A549 (cell line): Measurements from ENCODE around the gene BLTP3A. TPM values are rescaled to one million over a fixed set of nuclear protein-coding genes. Genes with fewer than 3 reads are reported as not detected.

ENCODE experiments used
- ATAC-seq, 2 experiments: fragments of 200-7000 bp in 1 of 2; fragments of >200 bp in 1 of 2; cut with Nextera tagmentation in 1 of 2; cut with Tn5 transposase in 1 of 2; 3 replicates each; pipeline versions ENCODE4 v1.8.0 to v1.9.1; 2018 to 2020; ENCODE audit warnings: mild to moderate bottlenecking in 1 of 2, moderate library complexity in 1 of 2
- CTCF ChIA-PET: fragments of 300-600 bp; sonication (Branson Sonifier 250); formaldehyde crosslinking; extraction: SDS; loops from one replicate; lab custom pipeline; 2021; ENCODE audit warnings: antibody characterized with exemption, inconsistent platforms; lab: Yijun Ruan, JAX
- POLR2A ChIA-PET: fragments of 350-600 bp; formaldehyde crosslinking; extraction: SDS; loops from one replicate; lab custom pipeline; 2021; ENCODE audit warnings: antibody characterized with exemption, inconsistent platforms; lab: Yijun Ruan, JAX
- DNase-seq, 2 experiments: peaks; one replicate each; pipeline versions ENCODE4 v3.0.0 to v3.0.0-alpha.2; 2011 to 2016; ENCODE audit warnings: low read depth in 1 of 2, low spot score in 1 of 2
- FAIRE-seq: peaks from 2 replicates; lab custom pipeline; 2011; peaks lifted over from hg19 to GRCh38; lab: Jason Lieb, UNC
- H3K27ac ChIP-seq, 2 experiments: fragments of >200 bp; sonication (Bioruptor Twin); formaldehyde crosslinking; 3 replicates each; pipeline ENCODE4 v1.5.1; 2016 to 2017
- H3K4me1 ChIP-seq: fragments of >200 bp; sonication (Bioruptor Twin); formaldehyde crosslinking; 3 replicates; pipeline ENCODE4 v1.6.1; 2016
- H3K4me2 ChIP-seq: fragments of >200 bp; sonication (Bioruptor Twin); formaldehyde crosslinking; 3 replicates; pipeline ENCODE4 v1.6.1; 2016
- H3K4me3 ChIP-seq: fragments of >200 bp; sonication (Bioruptor Twin); formaldehyde crosslinking; 3 replicates; pipeline ENCODE4 v1.5.1; 2016
- H3K9me3 ChIP-seq: fragments of >200 bp; sonication (Bioruptor Twin); formaldehyde crosslinking; 3 replicates; pipeline ENCODE4 v1.6.1; 2016
- CBX8 ChIP-seq: fragments of 200-600 bp; sonication (generic); IDR thresholded peaks from 2 replicates; pipeline ENCODE4 v1.6.1; 2016
- CHD2 ChIP-seq: fragments of 150-350 bp; IDR thresholded peaks from 2 replicates; pipeline ENCODE4 v1.6.1; 2014; ENCODE audit warnings: low read length; ENCODE audit not compliant: partially characterized antibody
- CHD4 ChIP-seq: fragments of 200-600 bp; sonication (generic); IDR thresholded peaks from 2 replicates; pipeline ENCODE4 v1.6.1; 2016; ENCODE audit warnings: antibody characterized with exemption, mild to moderate bottlenecking, borderline replicate concordance
- ELK1 ChIP-seq: fragments of 150-350 bp; IDR thresholded peaks from 2 replicates; pipeline ENCODE4 v1.6.1; 2014; ENCODE audit warnings: low read depth, mild to moderate bottlenecking, low read length
- EP300 ChIP-seq, 2 experiments: fragments of >200 bp; sonication (Bioruptor Twin); formaldehyde crosslinking; IDR thresholded peaks; 2 replicates in 1 of 2; 3 replicates in 1 of 2; pipeline ENCODE4 v1.6.1; 2016 to 2017
- FOSB ChIP-seq: fragments of 250-450 bp; sonication (Bioruptor Pico); IDR thresholded peaks from 2 replicates; pipeline ENCODE4 v1.5.0; 2020; ENCODE audit warnings: mild to moderate bottlenecking, moderate library complexity
- FOSL2 ChIP-seq, 2 experiments: fragments of 450-650 bp in 1 of 2; fragments of >200 bp in 1 of 2; sonication (Bioruptor Twin) in 1 of 2; formaldehyde crosslinking; IDR thresholded peaks; 2 replicates each; pipeline versions ENCODE4 v1.5.0 to v1.6.1; 2016 to 2020; ENCODE audit warnings: mild to moderate bottlenecking in 1 of 2, moderate library complexity in 1 of 2
- FOXS1 ChIP-seq: fragments of 250-450 bp; sonication (Bioruptor Pico); IDR thresholded peaks from 2 replicates; pipeline ENCODE4 v1.5.0; 2020; ENCODE audit warnings: mild to moderate bottlenecking, moderate library complexity
- HOXB5 ChIP-seq: fragments of 250-450 bp; sonication (Bioruptor Pico); IDR thresholded peaks from 2 replicates; pipeline ENCODE4 v1.5.0; 2020; ENCODE audit warnings: mild to moderate bottlenecking, moderate library complexity
- JUNB ChIP-seq: fragments of >200 bp; sonication (Bioruptor Twin); formaldehyde crosslinking; IDR thresholded peaks from 2 replicates; pipeline ENCODE4 v1.6.1; 2016
- KDM1A ChIP-seq: fragments of 200-600 bp; sonication (generic); IDR thresholded peaks from 2 replicates; pipeline ENCODE4 v1.6.1; 2016; ENCODE audit warnings: low read depth, mild to moderate bottlenecking
- KDM5A ChIP-seq: fragments of 200-600 bp; sonication (generic); IDR thresholded peaks from 2 replicates; pipeline ENCODE4 v1.6.1; 2016; ENCODE audit warnings: antibody characterized with exemption, mild to moderate bottlenecking
- MAFK ChIP-seq: fragments of 450-650 bp; IDR thresholded peaks from 2 replicates; pipeline ENCODE4 v1.6.1; 2014; ENCODE audit not compliant: partially characterized antibody
- MAX ChIP-seq: IDR thresholded peaks from 2 replicates; pipeline ENCODE4 v1.6.1; 2012
- MYC ChIP-seq: IDR thresholded peaks from 2 replicates; pipeline ENCODE4 v1.6.1; 2012; ENCODE audit warnings: mild to moderate bottlenecking, inconsistent platforms, low read length, improper control_type of control experiment, borderline replicate concordance
- NFE2L2 ChIP-seq: fragments of 150-350 bp; conservative IDR thresholded peaks from 2 replicates; pipeline ENCODE4 v1.6.1; 2014; ENCODE audit warnings: low read length
- NPAS2 ChIP-seq: fragments of 250-450 bp; sonication (Bioruptor Pico); IDR thresholded peaks from 2 replicates; pipeline ENCODE4 v1.8.0; 2022; ENCODE audit warnings: mild to moderate bottlenecking, moderate library complexity, borderline replicate concordance
- PBX3 ChIP-seq: IDR thresholded peaks from 2 replicates; pipeline ENCODE4 v1.6.1; 2012
- RARB ChIP-seq: fragments of 250-450 bp; sonication (Bioruptor Pico); IDR thresholded peaks from 2 replicates; pipeline ENCODE4 v1.8.0; 2021; ENCODE audit warnings: mild to moderate bottlenecking, moderate library complexity
- REST ChIP-seq: fragments of 200-600 bp; sonication (generic); IDR thresholded peaks from 2 replicates; pipeline ENCODE4 v1.6.1; 2016; ENCODE audit warnings: antibody characterized with exemption, mild to moderate bottlenecking, moderate library complexity
- RNF2 ChIP-seq: fragments of 200-600 bp; sonication (generic); IDR thresholded peaks from 2 replicates; pipeline ENCODE4 v1.6.1; 2016; ENCODE audit warnings: low read depth, mild to moderate bottlenecking, antibody characterized with exemption, moderate library complexity, borderline replicate concordance
- SMC3 ChIP-seq: fragments of >200 bp; sonication (Bioruptor Twin); formaldehyde crosslinking; IDR thresholded peaks from 3 replicates; pipeline ENCODE4 v1.6.1; 2018; ENCODE audit warnings: inconsistent platforms
- USF2 ChIP-seq: fragments of 450-650 bp; IDR thresholded peaks from 2 replicates; pipeline ENCODE4 v1.6.1; 2014; ENCODE audit warnings: antibody characterized with exemption
- ZNF302 ChIP-seq: fragments of 250-450 bp; sonication (Bioruptor Pico); IDR thresholded peaks from 2 replicates; pipeline ENCODE4 v1.9.0; 2021; ENCODE audit warnings: inconsistent platforms, mild to moderate bottlenecking, moderate library complexity
- WGBS: methylation state at CpG from one replicate; pipeline ENCODE4 v1.1.6; 2017; ENCODE audit errors: missing lambda C conversion rate; 5-methylcytosine and 5-hydroxymethylcytosine counted together
- polyA plus RNA-seq, 4 experiments: library from polyadenylated mRNA; depleted of rRNA in 3 of 4; stranded (reverse); fragments of >200 nt; fragmentation: RNase III in 1 of 4; extraction: RNeasy Plus Mini Kit Qiagen cat#74134 plus additional on column Dnase treatment in 1 of 4; gene quantifications; 2 replicates in 3 of 4; 3 replicates in 1 of 4; pipeline ENCODE4 v1.2.3, GENCODE V29; 2011 to 2017

BLTP3A gene
- polyA plus RNA-seq, 2 of the 4 experiments (the other 2 are of a cell fraction), result 4.2 to 15.0 TPM

- FAIRE-seq (no peak), ATAC-seq (no peak), DNase-seq (peak in 1 of 2 experiments; percentile 7)
- no peak for TF ChIP-seq FOSL2 (IDR thresholded peaks at IDR 0.05)
- peak; percentile 23 for TF ChIP-seq FOSL2 (CRISPR knock-in tag; IDR thresholded peaks at IDR 0.05)
- no peak for TF ChIP-seq ELK1
- H3K9me3 ChIP-seq, result no peaks in the 10 kb centered on the region
- H3K27ac ChIP-seq, result peak overlapping the region in 1 of 2 experiments; percentile 54; a peak in 2 of 6 replicates
- H3K4me2 ChIP-seq, result peak overlapping the region; percentile 56
- CTCF ChIA-PET, result interaction anchor here (0.5 kb wide), 1 partner anchor 318 kb away, joined by 3 read pairs; no protein-coding TSS in a partner anchor
- WGBS, result 6% methylated on average over 2 of the region's 2 CpGs
- H3K4me3 ChIP-seq, result no peak overlapping the region
- POLR2A ChIA-PET, result no interaction called here
- peaks cover 25% of the 10 kb centered on the region for H3K4me1 ChIP-seq
Measured at GRCh38 chr6:34795836-34796425, 4.0 kb downstream of the BLTP3A start.

GRCh38 chr6:34798057-34798456 is 6.2 kb downstream of the BLTP3A start:
- POLR2A ChIA-PET, result no interaction called here
- WGBS, result 92% methylated on average over 3 of the region's 3 CpGs
- ATAC-seq (no peak), FAIRE-seq (no peak), DNase-seq (no peak)
- H3K9me3 ChIP-seq, result no peaks in the 10 kb centered on the region
- CTCF ChIA-PET, result no interaction called here
- no peak overlapping the region for H3K4me3 ChIP-seq
- no peak overlapping the region for H3K4me2 ChIP-seq
- no peak overlapping the region for H3K27ac ChIP-seq
- peaks cover 22% of the 10 kb centered on the region for H3K4me1 ChIP-seq
- TF ChIP-seq USF2 (no peak), EP300 (IDR thresholded peaks at IDR 0.05) (no peak), FOSL2 (IDR thresholded peaks at IDR 0.05) (no peak), FOSL2 (CRISPR knock-in tag; IDR thresholded peaks at IDR 0.05) (no peak), KDM1A (no peak), SMC3 (no peak), NFE2L2 (no peak), PBX3 (no peak), MYC (no peak), MAFK (no peak), JUNB (no peak), FOXS1 (CRISPR knock-in tag) (no peak)

GRCh38 chr6:34799547-34799946 is 7.7 kb downstream of the BLTP3A start:
- 87% methylated on average over 3 of the region's 3 CpGs for WGBS
- POLR2A ChIA-PET, result no interaction called here
- FAIRE-seq, result no peak
- no peak overlapping the region for H3K27ac ChIP-seq
- no peak overlapping the region for H3K4me3 ChIP-seq
- DNase-seq, result no peak
- H3K4me1 ChIP-seq, result peaks cover 17% of the 10 kb centered on the region
- ATAC-seq, result no peak
- no peaks in the 10 kb centered on the region for H3K9me3 ChIP-seq
- CTCF ChIA-PET, result interaction anchor here (0.6 to 2.3 kb wide), 5 partner anchors 8 to 864 kb away, joined by 3 to 7 read pairs (median 3); partner anchors contain the start of gene BLTP3A
- H3K4me2 ChIP-seq, result no peak overlapping the region
- TF ChIP-seq CHD2, result no peak
- no peak for TF ChIP-seq FOSB
- no peak for TF ChIP-seq KDM5A
- no peak for TF ChIP-seq CBX8
- TF ChIP-seq PBX3, result no peak
- no peak for TF ChIP-seq NPAS2
- TF ChIP-seq REST, result no peak
- TF ChIP-seq ZNF302, result no peak
- TF ChIP-seq FOXS1 (CRISPR knock-in tag), result no peak
- no peak for TF ChIP-seq HOXB5 (CRISPR knock-in tag)
- no peak for TF ChIP-seq SMC3
- TF ChIP-seq RNF2, result no peak
- no peak for TF ChIP-seq MAX
- TF ChIP-seq RARB (CRISPR knock-in tag), result no peak
- TF ChIP-seq CHD4, result no peak
